ENCODE data around the gene ZNF621.
A peak's percentile ranks its signal among the peaks of the same experiment; 100 is the strongest.

ZNF621 gene

DNA sequence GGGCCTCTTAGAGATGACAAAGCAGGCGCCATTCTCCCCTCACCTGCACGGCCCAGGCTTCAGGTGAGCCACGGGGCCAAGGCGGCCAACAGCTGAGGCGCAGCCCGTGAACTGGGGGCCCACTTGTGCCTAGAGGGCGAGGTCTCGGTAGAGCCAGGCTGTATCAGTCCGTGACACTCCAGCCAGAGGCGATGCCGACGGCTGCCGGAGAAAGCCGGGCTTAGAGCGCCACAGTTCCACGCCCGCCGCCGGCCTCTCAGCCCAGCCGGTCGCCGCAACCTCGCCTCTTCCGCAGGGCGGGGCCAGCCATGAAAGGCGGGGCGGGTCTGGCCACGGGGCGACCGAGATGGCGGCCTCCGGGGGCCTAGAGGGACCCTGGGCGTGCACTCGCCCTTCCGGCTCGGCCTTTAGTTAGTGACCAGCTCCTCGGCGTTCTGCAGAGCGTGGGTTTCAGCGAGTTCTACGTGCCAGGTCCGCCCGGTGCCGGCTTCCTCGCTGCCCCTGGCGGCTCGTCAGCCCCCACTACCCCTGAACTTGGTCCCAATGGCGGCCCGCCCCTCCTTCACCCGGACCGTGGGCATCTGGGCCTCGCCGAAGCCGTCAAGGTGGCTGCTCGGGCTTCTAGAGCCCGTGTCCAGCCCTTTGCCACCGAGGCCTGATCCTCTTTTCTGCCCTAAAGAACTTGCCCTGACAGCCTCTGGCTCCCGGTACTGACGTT, at the start of gene ZNF621:
Gene ZNF621 (plus strand): TSS at position 393 of the 718 bp plus-strand sequence. CDS start 881 bp downstream, outside the sequence.
- DNase-seq = peak; percentile 82

GRCh38 chr3:40476478-40477470, 48.0 kb upstream of the ZNF621 start, which contains the start of gene ZNF619:
Gene ZNF619, plus strand, starts transcription at chr3:40477122. Its CDS starts 858 bp downstream, at chr3:40477980.
- peak; percentile 47 for DNase-seq

GRCh38 chr3:40477666-40478065, 47.1 kb upstream of the ZNF621 start:
- no peak for DNase-seq

DNA sequence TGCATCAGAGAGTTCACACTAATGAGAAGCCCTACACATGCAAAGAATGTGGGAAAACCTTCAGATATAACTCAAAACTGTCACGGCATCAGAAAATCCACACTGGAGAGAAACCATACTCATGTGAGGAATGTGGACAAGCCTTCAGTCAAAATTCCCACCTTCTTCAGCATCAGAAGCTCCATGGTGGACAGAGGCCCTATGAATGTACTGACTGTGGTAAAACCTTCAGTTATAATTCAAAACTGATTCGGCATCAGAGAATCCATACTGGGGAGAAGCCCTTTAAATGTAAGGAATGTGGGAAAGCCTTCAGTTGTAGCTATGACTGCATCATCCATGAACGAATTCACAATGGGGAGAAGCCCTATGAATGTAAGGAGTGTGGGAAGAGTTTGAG, 37.6 kb upstream of the ZNF621 start:
- DNase-seq = no peak

DNA sequence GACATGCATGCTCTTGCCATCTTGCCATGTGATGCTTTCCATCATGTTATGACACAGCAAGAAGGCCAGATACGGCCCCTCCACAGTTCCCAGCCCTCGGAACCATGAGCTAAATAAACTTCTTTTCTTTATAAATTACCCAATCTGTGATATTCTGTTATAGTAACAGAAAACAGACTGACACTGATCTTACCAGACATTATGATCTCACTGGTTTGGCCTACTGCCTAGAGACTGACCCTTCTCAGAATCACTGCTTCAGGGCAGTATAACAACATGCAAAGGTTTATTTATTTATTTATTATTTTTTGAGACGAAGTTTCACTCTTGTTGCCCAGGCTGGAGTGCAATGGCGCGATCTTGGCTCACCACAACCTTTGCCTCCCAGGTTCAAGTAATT, 33.8 kb upstream of the ZNF621 start:
- DNase-seq = no peak

GRCh38 chr3:40494698-40495097, 30.1 kb upstream of the ZNF621 start:
- DNase-seq = no peak

DNA sequence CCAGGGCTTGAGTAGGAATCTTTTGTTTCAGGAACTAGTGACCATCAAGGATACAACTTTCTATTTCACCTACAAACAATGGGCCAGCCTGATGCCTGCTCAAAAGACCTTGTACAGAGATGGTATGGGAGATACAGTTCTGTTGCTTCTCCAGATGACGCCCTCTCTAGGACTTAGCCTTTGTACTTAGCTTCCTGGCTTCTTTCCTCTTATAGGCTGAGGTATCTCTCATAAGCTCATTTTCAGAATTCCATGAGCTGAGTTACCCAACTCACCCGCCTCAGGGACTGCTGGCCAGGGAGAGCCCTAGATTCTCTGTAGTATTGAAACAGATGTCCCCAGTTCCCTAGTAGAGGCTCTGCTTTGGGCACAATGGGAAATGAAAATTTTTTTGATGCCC, 27.5 kb upstream of the ZNF621 start:
- DNase-seq = no peak

GRCh38 chr3:40499952-40500351, 24.8 kb upstream of the ZNF621 start:
- DNase-seq = no peak

- no peak for DNase-seq
Observed at GRCh38 chr3:40502034-40502433, 22.7 kb upstream of the ZNF621 start.

GRCh38 chr3:40504636-40505430, 19.9 kb upstream of the ZNF621 start:
- DNase-seq = no peak

- DNase-seq = peak; percentile 50
Observed at GRCh38 chr3:40505599-40506462, 18.9 kb upstream of the ZNF621 start, which contains the start of gene ZNF620. Gene ZNF620, plus strand, starts transcription at chr3:40506039. Its CDS starts 314 bp downstream, at chr3:40506353.

DNA sequence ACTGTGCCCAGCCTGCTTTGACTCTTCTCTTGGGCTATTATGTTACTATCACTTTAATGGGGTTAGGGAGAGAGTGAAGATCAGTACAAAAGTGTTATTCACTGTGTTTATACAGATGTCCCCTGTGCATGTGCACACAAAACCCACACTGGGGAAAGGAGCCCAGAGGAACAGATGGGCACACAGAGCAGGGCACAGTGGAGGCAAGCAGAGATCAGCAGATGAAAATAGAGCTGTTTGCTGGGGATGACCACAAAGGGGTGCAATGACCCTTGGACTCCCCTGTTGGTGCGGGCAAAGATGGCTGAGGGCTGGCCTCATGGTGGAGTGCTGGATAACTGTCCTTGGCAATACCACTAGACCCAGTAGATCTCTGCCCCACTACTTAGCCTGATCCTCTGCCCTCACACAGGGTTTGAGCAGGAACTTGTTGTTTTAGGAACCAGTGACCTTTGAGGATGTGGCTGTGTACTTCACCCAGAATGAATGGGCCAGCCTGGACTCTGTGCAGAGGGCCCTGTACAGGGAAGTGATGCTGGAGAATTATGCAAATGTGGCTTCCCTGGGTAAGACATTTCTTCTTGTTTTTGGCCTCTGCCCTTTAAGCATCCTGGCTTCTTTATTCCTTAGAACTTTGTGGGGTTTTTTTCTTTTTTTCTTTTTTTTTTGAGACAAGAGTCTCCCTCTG, 13.6 kb upstream of the ZNF621 start:
- DNase-seq = no peak

- no peak for DNase-seq
Observed at GRCh38 chr3:40516201-40516600, 8.6 kb upstream of the ZNF621 start.

DNA sequence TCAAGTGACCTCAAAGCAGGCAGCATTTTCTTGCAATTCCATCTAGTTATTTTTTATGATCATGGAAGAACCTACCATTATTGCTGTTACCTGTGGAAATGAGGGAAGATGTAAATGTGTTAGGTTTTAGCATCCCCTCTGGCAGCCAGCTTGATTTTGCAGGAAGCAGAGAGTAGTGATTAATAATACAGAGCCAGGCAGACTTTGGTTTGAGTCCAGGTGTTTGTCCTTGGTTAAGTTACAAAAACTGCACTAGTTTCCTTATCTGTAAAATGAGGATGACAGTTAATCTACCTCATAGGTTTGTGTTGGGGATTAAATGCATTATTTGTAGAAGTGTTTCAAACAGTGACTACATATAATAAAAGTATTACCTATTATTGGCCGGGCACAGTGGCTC, 6.7 kb upstream of the ZNF621 start:
- DNase-seq = no peak

- DNase-seq = no peak
Observed at GRCh38 chr3:40518848-40519247, 5.9 kb upstream of the ZNF621 start.

- DNase-seq = no peak
Observed at GRCh38 chr3:40521254-40521653, 3.5 kb upstream of the ZNF621 start.

DNA sequence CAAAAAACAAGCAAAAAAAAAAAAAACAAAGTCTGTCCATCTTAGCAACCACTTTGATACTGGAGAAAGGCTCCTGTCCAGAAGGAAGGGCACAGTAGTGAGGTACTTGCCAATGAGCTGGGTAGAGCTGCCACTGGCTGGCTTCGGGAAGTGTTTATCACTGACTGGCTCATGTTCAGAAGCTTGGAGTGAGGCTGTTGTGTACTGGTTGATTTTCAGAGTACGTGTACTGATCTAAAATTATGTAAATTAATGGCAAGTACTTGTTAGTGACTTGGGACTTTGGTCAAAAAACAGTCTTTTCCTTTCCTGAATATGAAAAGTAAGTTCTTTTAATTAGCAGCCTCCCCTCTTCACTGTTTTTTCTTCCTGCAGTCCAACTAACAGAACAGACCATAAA, 979 bp upstream of the ZNF621 start:
- no peak for DNase-seq

GRCh38 chr3:40524222-40524567, 565 bp upstream of the ZNF621 start:
- no peak for DNase-seq

DNA sequence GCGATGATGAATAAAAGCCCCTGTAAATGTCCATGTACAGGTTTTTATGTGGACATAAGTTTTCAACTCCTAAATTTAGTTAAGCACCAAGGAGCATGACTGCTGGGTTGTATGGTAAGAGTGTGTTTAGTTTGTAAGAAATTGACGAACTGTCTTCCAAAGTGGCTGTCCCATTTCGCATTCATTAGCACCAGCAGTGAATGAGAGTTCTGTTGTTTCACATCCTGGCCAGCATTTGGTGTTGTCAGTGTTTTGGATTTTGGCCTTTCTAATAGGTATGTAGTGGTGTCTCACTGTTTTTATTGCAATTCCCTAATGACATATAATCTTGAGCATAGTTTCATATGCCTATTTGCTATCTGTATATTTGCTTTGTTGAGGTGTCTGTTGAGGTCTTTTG, 3.7 kb downstream of the ZNF621 start:
- no peak for DNase-seq

- no peak for DNase-seq
Observed at GRCh38 chr3:40532252-40532651, 7.5 kb downstream of the ZNF621 start.

DNA sequence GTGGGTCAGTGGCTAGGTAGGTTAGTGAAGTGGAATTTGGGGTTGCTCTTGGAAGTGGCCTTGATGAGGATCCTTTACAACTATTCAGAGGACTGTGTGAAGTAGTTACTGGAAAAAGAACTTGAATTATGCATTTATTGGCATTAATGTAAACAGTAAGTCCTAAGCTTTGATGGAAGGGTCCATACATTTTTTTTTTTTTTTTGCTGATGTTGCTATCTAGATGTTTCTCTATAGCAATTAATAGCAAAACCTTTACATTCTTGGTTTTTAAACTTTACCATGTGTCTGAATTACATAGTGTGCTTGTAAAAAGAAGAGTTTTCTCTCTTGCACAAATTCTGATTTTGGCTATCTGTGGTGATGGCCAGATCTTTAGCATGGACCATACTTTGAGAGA, 9.5 kb downstream of the ZNF621 start:
- DNase-seq = no peak
